Activated CD4-positive, alpha-beta T cell treated with anti-CD3 and anti-CD28 coated beads for 36 hours (primary cell): ENCODE data around the gene DNAJC22. TPM values are rescaled to one million over a fixed set of nuclear protein-coding genes. Genes with fewer than 3 reads are reported as not detected.

ENCODE experiments used
- ATAC-seq: fragments of 200-7000 bp; cut with Tn5 transposase; one replicate; pipeline ENCODE4 v1.10.0; 2021; ENCODE audit warnings: mild to moderate bottlenecking, moderate library complexity
- CTCF ChIA-PET: fragments of 350-600 bp; sonication (Branson Sonifier 250); formaldehyde crosslinking; loops from one replicate; lab custom pipeline; 2021; ENCODE audit warnings: antibody characterized with exemption; lab: Charles Lee
- POLR2A ChIA-PET: fragments of 350-600 bp; sonication (Branson Sonifier 250); formaldehyde crosslinking; loops from one replicate; lab custom pipeline; 2021; ENCODE audit warnings: antibody characterized with exemption, inconsistent platforms; lab: Charles Lee
- DNase-seq: peaks from one replicate; pipeline ENCODE4 v3.0.0-alpha.2; 2020
- H3K27ac Mint-ChIP-seq: one replicate; pipeline ENCODE4 v1.8.0; 2021; ENCODE audit warnings: mixed read lengths
- H3K27me3 Mint-ChIP-seq: one replicate; pipeline ENCODE4 v1.8.0; 2021; ENCODE audit warnings: mixed read lengths
- H3K36me3 Mint-ChIP-seq: one replicate; pipeline ENCODE4 v1.8.0; 2021; ENCODE audit warnings: low read depth, mixed read lengths
- H3K4me1 Mint-ChIP-seq: one replicate; pipeline ENCODE4 v1.8.0; 2021; ENCODE audit warnings: mixed read lengths
- H3K4me3 Mint-ChIP-seq: one replicate; pipeline ENCODE4 v1.8.0; 2021; ENCODE audit warnings: mild to moderate bottlenecking, moderate library complexity, mixed read lengths
- H3K9me3 Mint-ChIP-seq: one replicate; pipeline ENCODE4 v1.8.0; 2021; ENCODE audit warnings: low read depth, mixed read lengths
- intact Hi-C, 2 experiments: fragments of 100-400 bp; cut with DNase I in 1 of 2; cut with micrococcal nuclease in 1 of 2; formaldehyde crosslinking; loops; one replicate each; pipeline versions ENCODE4 v1.14.2 to v1.15.1; 2022 to 2024; cut with DNase I, micrococcal nuclease
- total RNA-seq, 2 experiments: library from RNA; stranded (reverse); gene quantifications; one replicate each; pipeline ENCODE4 v1.2.3, GENCODE V29; 2021

The DNAJC22 gene
- total RNA-seq, 2 experiments from 2014 or later: 0.05 TPM; not detected in 1

DNA sequence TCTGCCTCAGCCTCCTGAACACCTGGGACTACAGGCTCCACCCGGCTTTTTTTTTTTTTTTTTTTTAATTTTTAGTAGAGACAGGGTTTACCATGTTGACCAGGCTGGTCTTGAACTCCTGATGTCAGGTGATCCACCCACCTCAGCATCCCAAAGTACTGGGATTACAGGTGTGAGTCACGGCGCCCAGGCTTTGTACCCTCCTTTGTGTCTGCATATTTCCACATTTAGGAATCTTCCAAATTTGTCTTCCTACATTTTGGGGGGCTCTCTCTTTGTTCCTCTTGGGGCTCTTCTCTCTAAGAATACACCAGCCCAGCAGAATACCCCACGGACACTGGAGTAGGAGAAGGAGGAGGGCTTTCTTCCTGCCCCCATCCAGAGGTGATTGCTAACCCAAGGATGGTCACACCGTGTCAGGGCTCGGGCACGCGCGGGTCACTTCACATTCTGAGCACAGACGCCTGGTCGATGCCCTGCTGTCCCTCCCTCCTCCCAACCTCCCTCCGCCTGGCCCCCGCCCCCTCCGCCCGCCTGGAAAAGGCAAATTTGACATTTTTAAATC, 2.1 kb upstream of the DNAJC22 start:
- H3K9me3 Mint-ChIP-seq: no peaks in the 10 kb centered on the region
- ChIA-PET CTCF (interaction anchor here (1.0 to 3.8 kb wide), 3 partner anchors 14 to 359 kb away, joined by 3 to 74 read pairs (median 19); partner anchors contain the start of gene PRPH), POLR2A (no interaction called here)
- intact Hi-C loops: loop anchor here in 1 of 2 experiments (5.0 kb wide), 1 partner anchor 367 kb away; the partner anchor contains the start of gene WNT1
- no peaks in the 10 kb centered on the region for H3K36me3 Mint-ChIP-seq
- DNase-seq (no peak), ATAC-seq (no peak)
- H3K4me1 Mint-ChIP-seq: peaks cover 41% of the 10 kb centered on the region
- peaks cover 62% of the 10 kb centered on the region for H3K27me3 Mint-ChIP-seq
- H3K4me3 Mint-ChIP-seq: no peak overlapping the region
- H3K27ac Mint-ChIP-seq: no peak overlapping the region

DNA sequence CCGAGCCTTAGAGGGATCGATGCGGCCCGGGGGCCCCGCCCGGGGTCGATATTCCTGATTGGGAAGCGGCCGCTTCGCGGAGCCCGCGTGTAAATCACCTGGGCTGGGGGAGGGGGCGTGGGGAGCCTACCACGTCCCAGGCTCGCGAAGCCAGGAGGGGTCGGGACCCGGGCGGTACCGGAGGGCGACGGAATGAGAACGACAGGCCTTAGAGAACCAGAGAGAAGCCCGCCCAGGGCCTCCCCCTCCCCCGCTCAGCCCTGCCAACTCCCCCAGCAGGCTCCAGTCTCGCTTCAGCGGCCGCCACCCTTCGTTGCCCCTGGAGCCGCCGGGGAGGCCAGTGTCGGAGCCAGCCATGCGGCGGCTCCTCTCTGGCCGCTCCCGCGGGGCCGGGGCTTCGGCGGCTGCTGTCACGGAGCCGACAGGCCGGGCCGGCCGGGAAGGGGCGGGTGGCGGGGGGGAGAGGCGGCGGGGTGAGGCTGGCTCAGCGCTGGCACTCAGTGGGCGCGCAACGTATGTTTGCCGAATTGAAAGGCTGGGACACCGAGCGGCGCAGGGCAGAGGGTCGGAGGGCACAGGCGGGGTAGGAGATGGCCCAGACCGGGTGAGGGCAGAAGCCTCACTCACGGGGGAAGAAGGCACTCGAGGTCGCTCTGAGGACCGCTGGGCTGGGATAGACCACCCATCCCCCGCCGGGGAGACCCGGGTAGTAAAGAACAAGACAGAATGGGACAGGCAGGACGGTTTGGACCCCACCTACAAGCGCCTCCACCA, 1.4 kb upstream of the DNAJC22 start:
- DNase-seq: peak; percentile 46
- H3K27ac Mint-ChIP-seq: no peak overlapping the region
- peaks cover 41% of the 10 kb centered on the region for H3K4me1 Mint-ChIP-seq
- peaks cover 57% of the 10 kb centered on the region for H3K27me3 Mint-ChIP-seq
- no peak for ATAC-seq
- intact Hi-C loops: loop anchor here in 1 of 2 experiments (5.0 kb wide), 1 partner anchor 368 kb away; the partner anchor contains the start of gene WNT1
- H3K9me3 Mint-ChIP-seq: no peaks in the 10 kb centered on the region
- H3K4me3 Mint-ChIP-seq: peak overlapping the region; percentile 23
- CTCF ChIA-PET: interaction anchor here (0.7 to 9.4 kb wide), 5 partner anchors 12 to 169 kb away, joined by 3 to 168 read pairs (median 54); partner anchors contain the start of genes PRPH and SPATS2
- POLR2A ChIA-PET: no interaction called here
- H3K36me3 Mint-ChIP-seq: no peaks in the 10 kb centered on the region

DNA sequence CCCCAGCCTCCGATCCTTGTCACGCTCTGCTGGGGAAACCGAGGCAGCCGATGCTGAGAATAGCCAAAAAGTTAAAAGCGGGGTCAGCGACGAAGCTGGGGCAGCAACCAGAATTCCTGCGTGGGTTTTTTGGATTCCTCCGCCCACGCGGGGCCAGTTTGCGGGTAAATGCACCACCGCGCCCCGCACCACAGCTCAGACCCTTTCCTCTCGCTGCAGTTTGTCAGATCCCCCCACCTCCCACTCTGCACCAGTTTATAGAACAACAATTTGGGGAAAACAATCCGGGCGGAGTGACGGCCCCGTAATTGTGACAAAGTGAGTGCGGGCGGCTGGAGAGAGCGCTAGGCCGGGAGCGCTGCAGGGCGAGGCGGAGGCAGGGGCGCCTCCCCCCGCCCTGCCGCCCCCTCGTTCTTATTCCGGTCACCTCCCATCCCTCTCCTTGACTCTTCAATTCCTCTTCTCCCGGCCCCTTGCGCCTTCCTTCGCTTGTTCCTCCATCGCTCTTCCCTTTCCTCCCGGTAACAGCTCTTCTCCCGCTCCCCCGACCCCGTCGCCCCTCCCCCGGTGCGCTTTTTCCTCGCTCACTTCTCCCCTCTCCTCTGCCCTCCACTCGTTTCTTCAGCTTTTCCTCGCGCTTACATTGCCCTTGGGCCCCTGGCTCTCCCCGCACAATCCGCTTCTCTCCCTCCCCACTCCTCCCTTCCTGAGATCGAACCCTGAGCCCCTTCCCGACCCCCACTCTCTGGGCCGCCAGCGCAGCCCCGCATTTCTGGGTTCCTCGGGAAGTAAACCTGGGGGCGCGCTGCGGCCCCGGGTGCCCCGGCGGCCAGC, 646 bp upstream of the DNAJC22 start:
- Mint-ChIP-seq H3K4me3 (peak overlapping the region; percentile 29), H3K9me3 (no peaks in the 10 kb centered on the region), H3K27ac (no peak overlapping the region), H3K4me1 (peaks cover 41% of the 10 kb centered on the region), H3K27me3 (peaks cover 56% of the 10 kb centered on the region), H3K36me3 (no peaks in the 10 kb centered on the region)
- ChIA-PET CTCF (interaction anchor here (0.7 to 9.4 kb wide), 11 partner anchors 11 to 169 kb away, joined by 3 to 168 read pairs (median 20); partner anchors contain the start of genes PRPH, SPATS2 and TROAP), POLR2A (interaction anchor here (1.4 kb wide), 1 partner anchor 21 kb away, joined by 6 read pairs; the partner anchor contains the start of gene SPATS2)
- no peak for DNase-seq
- no peak for ATAC-seq
- intact Hi-C loops: loop anchor here in 1 of 2 experiments (1.0 to 5.0 kb wide), 2 partner anchors 255 to 369 kb away; partner anchors contain the start of gene WNT1

DNA sequence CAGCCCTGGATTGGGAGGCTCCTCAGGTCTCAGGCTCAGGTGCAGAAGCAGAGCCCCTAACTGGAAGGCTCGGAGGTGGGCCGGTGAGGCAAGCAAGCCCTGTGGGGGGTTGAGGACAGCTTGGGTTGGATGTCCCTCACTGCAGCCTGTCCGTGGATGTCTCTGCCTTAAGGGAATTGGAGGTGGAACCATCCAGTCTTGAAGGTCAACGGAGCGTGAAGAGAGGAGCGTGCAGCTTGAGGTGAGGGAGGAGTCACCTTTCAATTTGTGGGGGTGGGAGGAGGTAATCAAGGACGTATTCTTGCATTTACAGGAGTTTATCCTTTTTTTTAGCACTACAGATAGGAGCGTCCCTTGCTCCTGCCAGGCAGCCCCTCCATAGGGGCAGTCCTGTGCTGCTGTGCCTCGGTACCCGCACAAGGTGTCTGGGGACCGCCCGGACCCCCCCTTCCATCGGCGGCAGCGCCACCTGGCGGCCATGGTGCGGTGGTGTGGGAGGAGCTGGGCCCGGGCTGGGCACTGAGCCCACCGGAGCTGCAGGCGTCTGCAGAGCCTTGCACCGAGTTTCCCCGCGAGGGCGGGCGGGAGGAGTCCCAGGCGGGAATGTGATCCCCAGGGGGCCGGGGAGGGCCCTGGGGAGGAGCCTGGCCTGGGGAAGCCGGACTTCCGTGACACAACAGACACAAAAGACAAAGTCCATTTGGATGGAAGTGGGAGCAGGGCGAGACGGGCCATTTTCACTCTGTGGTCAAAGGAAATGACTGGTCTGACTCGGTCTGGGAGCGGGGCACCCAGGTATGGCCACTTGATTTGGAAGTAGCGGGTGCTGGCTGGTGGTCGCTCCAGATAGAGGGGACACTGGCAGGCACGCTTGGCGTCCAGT, 864 bp downstream of the DNAJC22 start:
- ChIA-PET CTCF (interaction anchor here (0.5 to 9.4 kb wide), 62 partner anchors 9 to 900 kb away, joined by 3 to 168 read pairs (median 4); partner anchors contain the start of genes C1QL4, PRPH, SPATS2 and TROAP), POLR2A (interaction anchor here (0.6 kb wide), 1 partner anchor 19 kb away, joined by 3 read pairs; the partner anchor contains the start of gene SPATS2)
- Mint-ChIP-seq H3K27me3 (peaks cover 54% of the 10 kb centered on the region), H3K4me3 (peak overlapping the region; percentile 29), H3K27ac (no peak overlapping the region), H3K9me3 (no peaks in the 10 kb centered on the region), H3K4me1 (peaks cover 40% of the 10 kb centered on the region), H3K36me3 (no peaks in the 10 kb centered on the region)
- DNase-seq (peak; percentile 84), ATAC-seq (peak; percentile 67)
- intact Hi-C loops: loop anchor here in 1 of 2 experiments (1.0 to 5.0 kb wide), 2 partner anchors 59 to 370 kb away; partner anchors contain the start of gene WNT1

DNA sequence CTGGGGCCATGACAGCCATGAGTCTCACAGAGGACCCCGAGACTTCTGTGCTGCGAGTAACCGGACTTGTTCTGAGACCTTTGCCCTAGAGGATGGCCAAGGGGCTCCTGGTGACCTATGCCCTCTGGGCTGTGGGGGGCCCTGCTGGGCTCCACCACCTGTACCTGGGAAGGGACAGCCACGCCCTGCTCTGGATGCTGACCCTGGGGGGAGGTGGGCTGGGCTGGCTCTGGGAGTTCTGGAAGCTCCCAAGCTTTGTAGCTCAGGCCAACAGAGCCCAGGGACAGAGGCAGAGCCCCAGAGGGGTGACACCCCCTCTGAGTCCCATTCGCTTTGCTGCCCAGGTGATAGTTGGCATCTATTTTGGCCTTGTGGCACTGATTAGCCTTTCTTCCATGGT, 2.1 kb downstream of the DNAJC22 start:
- peaks cover 53% of the 10 kb centered on the region for H3K27me3 Mint-ChIP-seq
- no peaks in the 10 kb centered on the region for H3K9me3 Mint-ChIP-seq
- no peak overlapping the region for H3K4me3 Mint-ChIP-seq
- ATAC-seq (no peak), DNase-seq (no peak)
- no peak overlapping the region for H3K27ac Mint-ChIP-seq
- intact Hi-C loops: loop anchor here in 1 of 2 experiments (5.0 kb wide), 1 partner anchor 371 kb away; the partner anchor contains the start of gene WNT1
- ChIA-PET CTCF (interaction anchor here (0.7 to 9.4 kb wide), 12 partner anchors 8 to 234 kb away, joined by 3 to 168 read pairs (median 5); partner anchors contain the start of genes KCNH3 and PRPH), POLR2A (no interaction called here)
- no peaks in the 10 kb centered on the region for H3K36me3 Mint-ChIP-seq
- peaks cover 28% of the 10 kb centered on the region for H3K4me1 Mint-ChIP-seq

DNA sequence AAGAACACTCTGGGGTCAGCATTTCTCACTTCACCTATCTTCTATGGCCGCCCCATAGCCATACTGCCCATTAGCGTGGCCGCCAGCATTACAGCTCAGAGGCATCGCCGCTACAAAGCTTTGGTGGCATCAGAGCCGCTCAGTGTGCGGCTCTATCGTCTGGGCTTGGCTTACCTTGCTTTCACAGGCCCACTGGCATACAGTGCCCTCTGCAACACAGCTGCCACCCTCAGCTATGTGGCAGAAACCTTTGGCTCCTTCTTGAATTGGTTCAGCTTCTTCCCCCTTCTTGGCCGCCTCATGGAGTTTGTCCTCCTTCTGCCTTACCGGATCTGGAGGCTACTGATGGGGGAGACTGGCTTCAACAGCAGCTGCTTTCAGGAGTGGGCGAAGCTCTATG, 2.6 kb downstream of the DNAJC22 start:
- Mint-ChIP-seq H3K4me3 (no peak overlapping the region), H3K9me3 (no peaks in the 10 kb centered on the region), H3K27me3 (peaks cover 48% of the 10 kb centered on the region), H3K36me3 (no peaks in the 10 kb centered on the region), H3K27ac (no peak overlapping the region), H3K4me1 (peaks cover 24% of the 10 kb centered on the region)
- DNase-seq (no peak), ATAC-seq (no peak)
- intact Hi-C loops: loop anchor here in 1 of 2 experiments (5.0 kb wide), 1 partner anchor 372 kb away; the partner anchor contains the start of gene WNT1
- POLR2A ChIA-PET: no interaction called here
- CTCF ChIA-PET: interaction anchor here (0.7 to 9.4 kb wide), 12 partner anchors 8 to 234 kb away, joined by 3 to 168 read pairs (median 5); partner anchors contain the start of genes KCNH3 and PRPH

DNA sequence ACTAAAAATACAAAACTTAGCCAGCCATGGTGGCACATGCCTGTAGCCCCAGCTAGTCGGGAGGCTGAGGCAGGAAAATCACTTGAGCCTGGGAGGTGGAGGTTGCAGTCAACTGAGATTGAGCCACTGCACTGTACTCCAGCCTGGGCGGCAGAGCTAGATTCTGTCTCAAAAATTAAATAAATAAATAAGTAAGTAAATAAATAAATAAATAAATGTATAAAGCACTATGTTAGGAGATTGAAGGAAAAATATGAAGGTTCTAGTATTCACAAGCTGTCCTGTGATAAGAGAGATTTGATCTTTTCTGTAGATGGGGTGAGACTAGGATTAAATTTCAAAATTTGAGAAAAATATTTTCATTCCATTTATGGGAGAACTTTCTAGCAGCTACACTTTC, 5.7 kb downstream of the DNAJC22 start:
- H3K9me3 Mint-ChIP-seq: no peaks in the 10 kb centered on the region
- no peak for DNase-seq
- H3K4me3 Mint-ChIP-seq: no peak overlapping the region
- no peaks in the 10 kb centered on the region for H3K36me3 Mint-ChIP-seq
- no peak for ATAC-seq
- H3K27me3 Mint-ChIP-seq: peaks cover 35% of the 10 kb centered on the region
- intact Hi-C loops: no loop called here
- H3K4me1 Mint-ChIP-seq: peaks cover 1% of the 10 kb centered on the region
- H3K27ac Mint-ChIP-seq: no peak overlapping the region
- ChIA-PET CTCF (interaction anchor here (0.5 to 9.4 kb wide), 12 partner anchors 8 to 364 kb away, joined by 3 to 168 read pairs (median 4); partner anchors contain the start of genes PRPH, SPATS2 and TROAP), POLR2A (no interaction called here)

DNA sequence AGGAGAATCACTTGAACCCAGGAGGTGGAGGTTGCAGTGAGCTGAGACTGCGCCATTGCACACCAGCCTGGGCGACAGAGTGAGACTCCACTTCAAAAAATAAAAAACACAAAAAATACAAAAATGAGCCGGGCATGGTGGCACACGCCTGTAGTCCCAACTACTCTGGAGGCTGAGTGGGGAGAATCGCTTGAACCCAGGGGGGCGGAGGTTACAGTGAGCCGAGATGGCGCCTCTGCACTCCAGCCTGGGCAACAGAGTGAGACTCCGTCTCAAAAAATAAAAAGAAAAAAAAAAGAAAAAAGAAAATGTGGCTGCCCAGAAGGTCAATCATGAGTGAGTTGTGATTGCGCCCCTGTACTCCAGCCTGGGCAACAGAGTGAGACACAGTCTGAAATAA, 9.2 kb downstream of the DNAJC22 start:
- POLR2A ChIA-PET: no interaction called here
- H3K9me3 Mint-ChIP-seq: no peaks in the 10 kb centered on the region
- no peaks in the 10 kb centered on the region for H3K36me3 Mint-ChIP-seq
- peaks cover 33% of the 10 kb centered on the region for H3K27me3 Mint-ChIP-seq
- CTCF ChIA-PET: interaction anchor here (0.7 to 14.1 kb wide), 6 partner anchors 9 to 158 kb away, joined by 3 to 374 read pairs (median 24); partner anchors contain the start of gene DNAJC22
- H3K27ac Mint-ChIP-seq: no peak overlapping the region
- no peak overlapping the region for H3K4me3 Mint-ChIP-seq
- peaks cover 6% of the 10 kb centered on the region for H3K4me1 Mint-ChIP-seq
- DNase-seq: no peak
- no peak for ATAC-seq
- intact Hi-C loops: loop anchor here in 1 of 2 experiments (5.0 kb wide), 1 partner anchor 266 kb away; the partner anchor contains the start of gene PRPF40B

DNA sequence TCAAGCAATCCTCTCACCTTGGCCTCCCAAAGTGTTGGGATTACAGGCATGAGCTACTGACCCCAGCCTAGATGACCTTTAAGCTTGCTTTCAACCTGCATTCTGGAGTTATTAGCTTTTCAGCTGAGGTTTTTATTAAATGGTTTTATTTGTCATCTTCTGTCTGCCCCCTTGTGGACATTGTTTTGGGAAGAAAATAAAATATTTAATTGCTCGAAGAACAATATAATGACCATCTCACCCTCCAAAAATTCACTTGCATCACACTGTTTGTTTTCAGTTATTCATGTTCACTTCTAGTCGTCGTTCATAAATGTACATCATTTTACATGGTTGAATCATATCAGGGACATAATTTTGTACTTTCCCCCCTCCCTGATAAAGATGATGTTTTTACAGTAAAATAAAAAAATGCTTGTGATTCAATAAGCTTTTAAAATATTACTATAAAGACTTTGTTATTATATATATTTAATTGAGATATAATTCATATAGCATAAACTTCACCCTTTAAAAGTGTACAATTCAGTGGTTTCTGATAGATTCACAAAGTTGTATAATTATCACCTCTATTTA, 10.5 kb downstream of the DNAJC22 start:
- no peaks in the 10 kb centered on the region for H3K9me3 Mint-ChIP-seq
- no peak overlapping the region for H3K4me3 Mint-ChIP-seq
- no peaks in the 10 kb centered on the region for H3K36me3 Mint-ChIP-seq
- no peak for ATAC-seq
- CTCF ChIA-PET: interaction anchor here (0.5 to 14.1 kb wide), 35 partner anchors 8 to 533 kb away, joined by 3 to 374 read pairs (median 6); partner anchors contain the start of genes DNAJC22, PRPH and SPATS2
- POLR2A ChIA-PET: no interaction called here
- H3K4me1 Mint-ChIP-seq: peaks cover 6% of the 10 kb centered on the region
- intact Hi-C loops: loop anchor here in 1 of 2 experiments (5.0 kb wide), 1 partner anchor 265 kb away; the partner anchor contains the start of gene PRPF40B
- peaks cover 30% of the 10 kb centered on the region for H3K27me3 Mint-ChIP-seq
- no peak overlapping the region for H3K27ac Mint-ChIP-seq
- DNase-seq: no peak
